Measurements from ENCODE around the gene ARHGAP27.
"Not testable (repeated sequence)": the region's sequence is repeated elsewhere in the genome, so short reads cannot be mapped to it uniquely, and the experiment has no call there.

Gene ARHGAP27

GRCh38 chr17:45441526-45442310, 9.0 kb upstream of the ARHGAP27 start:
- TF ChIP-seq CTCF (IDR thresholded peaks at IDR 0.05; ENCODE audit: low read depth, low read length) = no peak
- no peak for DNase-seq (ENCODE audit: low read depth, low spot score)
- H3K4me3 ChIP-seq (ENCODE audit: low read depth, low read length) = no peak overlapping the region
- in situ Hi-C loops (cut with HindIII; ENCODE audit: low sequenced_read_pairs) = no loop called here

GRCh38 chr17:45440839-45441515, 8.3 kb upstream of the ARHGAP27 start:
- H3K4me3 ChIP-seq (ENCODE audit: low read depth, low read length); in situ Hi-C loops (cut with HindIII; ENCODE audit: low sequenced_read_pairs); DNase-seq (ENCODE audit: low read depth, low spot score): not testable (repeated sequence)

- DNase-seq (ENCODE audit: low read depth, low spot score) = peak; percentile 6
- TF ChIP-seq CTCF (IDR thresholded peaks at IDR 0.05; ENCODE audit: low read depth, low read length) = no peak
- no peak overlapping the region for H3K4me3 ChIP-seq (ENCODE audit: low read depth, low read length)
- in situ Hi-C loops (cut with HindIII; ENCODE audit: low sequenced_read_pairs) = no loop called here
Observed at GRCh38 chr17:45440161-45440778, 7.6 kb upstream of the ARHGAP27 start.

- no peak overlapping the region for H3K4me3 ChIP-seq (ENCODE audit: low read depth, low read length)
- TF ChIP-seq CTCF (IDR thresholded peaks at IDR 0.05; ENCODE audit: low read depth, low read length) = no peak
- DNase-seq (ENCODE audit: low read depth, low spot score) = no peak
- in situ Hi-C loops (cut with HindIII; ENCODE audit: low sequenced_read_pairs) = no loop called here
Observed at GRCh38 chr17:45438931-45439610, 6.4 kb upstream of the ARHGAP27 start.

- in situ Hi-C loops (cut with HindIII; ENCODE audit: low sequenced_read_pairs) = no loop called here
- DNase-seq (ENCODE audit: low read depth, low spot score) = no peak
- H3K4me3 ChIP-seq (ENCODE audit: low read depth, low read length) = no peak overlapping the region
- TF ChIP-seq CTCF (IDR thresholded peaks at IDR 0.05; ENCODE audit: low read depth, low read length) = no peak
Observed at GRCh38 chr17:45437465-45438283, 5.0 kb upstream of the ARHGAP27 start.

- in situ Hi-C loops (cut with HindIII; ENCODE audit: low sequenced_read_pairs) = no loop called here
- no peak overlapping the region for H3K4me3 ChIP-seq (ENCODE audit: low read depth, low read length)
- no peak for DNase-seq (ENCODE audit: low read depth, low spot score)
- no peak for TF ChIP-seq CTCF (IDR thresholded peaks at IDR 0.05; ENCODE audit: low read depth, low read length)
Observed at GRCh38 chr17:45436625-45437464, 4.2 kb upstream of the ARHGAP27 start.

All from astrocyte of the spinal cord (primary cell).